ENCODE results near the gene TAP1. TPM values are rescaled to one million over a fixed set of nuclear protein-coding genes. Genes with fewer than 3 reads are reported as not detected.
A peak's percentile ranks its signal among the peaks of the same experiment; 100 is the strongest.

TAP1 gene
- total RNA-seq, 1 experiment from 2014 or later, result 74.7 TPM

- in situ Hi-C loops (cut with HindIII; ENCODE audit: low pct_unique_long_range_greater_than_20kb, low sequenced_read_pairs), result no loop called here
- Histone ChIP-seq H3K27ac (ENCODE audit: low read length) (no peak overlapping the region), H3K36me3 (ENCODE audit: control insufficient read depth, insufficient read depth, low read length) (peaks cover 2% of the 10 kb centered on the region; the same call in 1 of the 2 replicates), H3K4me3 (ENCODE audit: low read depth in 2 of 2, low read length in 2 of 2) (no peak overlapping the region), H3K9me3 (ENCODE audit: control insufficient read depth, insufficient read depth, low read depth, low read length) (no peaks in the 10 kb centered on the region), H3K27me3 (ENCODE audit: control insufficient read depth, insufficient read depth, low read length) (no peaks in the 10 kb centered on the region), H3K4me1 (ENCODE audit: control insufficient read depth, insufficient read depth, low read length) (no peaks in the 10 kb centered on the region)
- ChIA-PET POLR2A (no interaction called here), CTCF (interaction anchor here (1.3 kb wide), 1 partner anchor 41 kb away, joined by 7 read pairs; no protein-coding TSS in a partner anchor)
- ATAC-seq, result no peak
- TF ChIP-seq CTCF (IDR thresholded peaks at IDR 0.05), result no peak
- no peak for TF ChIP-seq REST (IDR thresholded peaks at IDR 0.05; ENCODE audit: insufficient read depth in 1 of 2, low read depth in 2 of 2, low read length in 1 of 2)
- no peak for TF ChIP-seq SIN3A (IDR thresholded peaks at IDR 0.05; ENCODE audit: borderline replicate concordance, insufficient read depth, low read depth, low read length)
- TF ChIP-seq TCF7L2 (IDR thresholded peaks at IDR 0.05; ENCODE audit: low read depth, low read length), result no peak
- no peak for TF ChIP-seq POLR2AphosphoS5 (IDR thresholded peaks at IDR 0.05; ENCODE audit: low read depth, low read length)
- DNase-seq (ENCODE audit: low read depth, low spot score), result no peak
- no TSS peak for BruUV-seq (replicated peaks)
- intact Hi-C loops (cut with micrococcal nuclease; ENCODE audit: unreplicated experiment), result no loop called here
Observed at GRCh38 chr6:32827025-32827424, 26.5 kb downstream of the TAP1 start.

- Histone ChIP-seq H3K4me3 (ENCODE audit: low read depth in 2 of 2, low read length in 2 of 2) (no peak overlapping the region), H3K4me1 (ENCODE audit: control insufficient read depth, insufficient read depth, low read length) (no peaks in the 10 kb centered on the region), H3K27ac (ENCODE audit: low read length) (no peak overlapping the region), H3K9me3 (ENCODE audit: control insufficient read depth, insufficient read depth, low read depth, low read length) (no peaks in the 10 kb centered on the region), H3K27me3 (ENCODE audit: control insufficient read depth, insufficient read depth, low read length) (no peaks in the 10 kb centered on the region), H3K36me3 (ENCODE audit: control insufficient read depth, insufficient read depth, low read length) (peaks cover 2% of the 10 kb centered on the region; the same call in 1 of the 2 replicates)
- TF ChIP-seq CTCF (IDR thresholded peaks at IDR 0.05) (peak; percentile 60), REST (IDR thresholded peaks at IDR 0.05; ENCODE audit: insufficient read depth in 1 of 2, low read depth in 2 of 2, low read length in 1 of 2) (no peak)
- ChIA-PET CTCF (interaction anchor here (1.3 kb wide), 1 partner anchor 42 kb away, joined by 7 read pairs; no protein-coding TSS in a partner anchor), POLR2A (no interaction called here)
- BruUV-seq (replicated peaks), result no TSS peak
- in situ Hi-C loops (cut with HindIII; ENCODE audit: low pct_unique_long_range_greater_than_20kb, low sequenced_read_pairs), result no loop called here
- intact Hi-C loops (cut with micrococcal nuclease; ENCODE audit: unreplicated experiment), result no loop called here
- DNase-seq (ENCODE audit: low read depth, low spot score) (no peak), ATAC-seq (peak; percentile 71; the same call in 1 of the 2 replicates)
Observed at GRCh38 chr6:32825966-32826365, 27.5 kb downstream of the TAP1 start.

Measured in Panc1 (cell line).